ENCODE results near the gene GTF3A. TPM values are rescaled to one million over a fixed set of nuclear protein-coding genes. Genes with fewer than 3 reads are reported as not detected.

Gene GTF3A
- total RNA-seq, 1 donor from 2014 or later = 113 TPM

DNA sequence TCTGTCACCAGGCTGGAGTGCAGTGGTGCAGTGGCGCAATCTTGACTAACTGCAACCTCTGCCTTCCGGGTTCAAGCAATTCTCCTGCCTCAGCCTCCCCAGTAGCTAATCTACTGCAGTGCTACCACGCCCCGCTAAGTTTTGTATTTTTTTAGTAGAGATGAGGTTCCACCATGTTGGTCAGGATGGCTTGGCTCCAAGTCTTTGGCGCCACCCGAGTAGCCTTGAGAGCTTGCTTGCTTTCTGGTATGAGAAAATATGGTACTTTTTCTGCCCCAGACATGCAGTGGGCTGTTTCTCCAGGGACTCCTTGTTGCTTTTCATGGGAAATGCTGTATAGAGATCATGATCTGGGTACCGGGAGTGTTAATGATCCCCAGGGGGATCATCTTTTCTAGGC, 34.5 kb upstream of the GTF3A start:
- DNase-seq (ENCODE audit: low read depth, low spot score) = no peak
- Mint-ChIP-seq H3K9me3 (no peaks in the 10 kb centered on the region), H3K4me3 (no peak overlapping the region), H3K4me1 (peaks cover 13% of the 10 kb centered on the region), H3K27me3 (ENCODE audit: low read depth) (peaks cover 6% of the 10 kb centered on the region), H3K36me3 (ENCODE audit: low read depth) (no peaks in the 10 kb centered on the region), H3K27ac (ENCODE audit: unreplicated experiment) (no peak overlapping the region)
- TF ChIP-seq, protein P1, sequence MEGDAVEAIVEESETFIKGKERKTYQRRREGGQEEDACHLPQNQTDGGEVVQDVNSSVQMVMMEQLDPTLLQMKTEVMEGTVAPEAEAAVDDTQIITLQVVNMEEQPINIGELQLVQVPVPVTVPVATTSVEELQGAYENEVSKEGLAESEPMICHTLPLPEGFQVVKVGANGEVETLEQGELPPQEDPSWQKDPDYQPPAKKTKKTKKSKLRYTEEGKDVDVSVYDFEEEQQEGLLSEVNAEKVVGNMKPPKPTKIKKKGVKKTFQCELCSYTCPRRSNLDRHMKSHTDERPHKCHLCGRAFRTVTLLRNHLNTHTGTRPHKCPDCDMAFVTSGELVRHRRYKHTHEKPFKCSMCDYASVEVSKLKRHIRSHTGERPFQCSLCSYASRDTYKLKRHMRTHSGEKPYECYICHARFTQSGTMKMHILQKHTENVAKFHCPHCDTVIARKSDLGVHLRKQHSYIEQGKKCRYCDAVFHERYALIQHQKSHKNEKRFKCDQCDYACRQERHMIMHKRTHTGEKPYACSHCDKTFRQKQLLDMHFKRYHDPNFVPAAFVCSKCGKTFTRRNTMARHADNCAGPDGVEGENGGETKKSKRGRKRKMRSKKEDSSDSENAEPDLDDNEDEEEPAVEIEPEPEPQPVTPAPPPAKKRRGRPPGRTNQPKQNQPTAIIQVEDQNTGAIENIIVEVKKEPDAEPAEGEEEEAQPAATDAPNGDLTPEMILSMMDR (conservative IDR thresholded peaks at IDR 0.05) = no peak

DNA sequence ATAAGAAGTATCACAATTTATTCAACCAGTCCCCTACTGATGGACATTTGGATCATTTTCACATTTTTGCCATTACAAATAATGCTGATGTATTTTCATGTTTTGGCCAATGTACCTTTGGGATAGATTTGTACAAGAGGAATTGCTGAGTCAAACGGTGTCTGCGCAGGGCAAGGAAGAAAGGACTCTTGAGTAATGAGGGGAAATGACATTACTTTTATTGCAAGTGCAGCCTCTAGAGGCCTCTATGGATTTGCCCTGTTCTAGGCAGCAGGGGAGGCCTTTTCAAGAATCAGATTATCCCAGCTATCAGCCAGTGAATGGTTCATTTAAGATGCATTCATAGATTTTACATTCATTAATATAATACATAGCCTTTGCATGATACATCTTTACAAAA, 32.9 kb upstream of the GTF3A start:
- Mint-ChIP-seq H3K36me3 (ENCODE audit: low read depth) (no peaks in the 10 kb centered on the region), H3K27me3 (ENCODE audit: low read depth) (peaks cover 6% of the 10 kb centered on the region), H3K9me3 (no peaks in the 10 kb centered on the region), H3K27ac (ENCODE audit: unreplicated experiment) (no peak overlapping the region), H3K4me1 (peaks cover 21% of the 10 kb centered on the region), H3K4me3 (no peak overlapping the region)
- no peak for DNase-seq (ENCODE audit: low read depth, low spot score)
- TF ChIP-seq, protein P1 (conservative IDR thresholded peaks at IDR 0.05) = no peak

DNA sequence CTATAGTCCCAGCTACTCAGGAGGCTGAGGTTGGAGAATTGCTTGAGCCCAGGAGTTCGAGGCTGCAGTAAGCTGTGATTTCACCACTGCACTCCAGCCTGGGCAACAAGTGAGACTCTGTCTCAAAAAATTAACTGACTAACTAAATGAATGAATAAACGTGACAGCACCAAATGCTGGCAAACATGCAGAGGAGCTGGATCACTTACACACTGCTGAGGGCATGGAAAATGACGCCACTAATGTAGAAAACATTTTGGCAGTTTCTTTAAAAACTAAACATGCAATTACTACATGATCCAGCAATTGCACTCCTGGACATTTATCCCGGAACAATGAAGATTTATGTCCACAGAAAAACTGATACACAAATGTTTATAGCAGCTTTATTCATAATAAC, 31.3 kb upstream of the GTF3A start:
- Mint-ChIP-seq H3K36me3 (ENCODE audit: low read depth) (no peaks in the 10 kb centered on the region), H3K4me1 (peaks cover 21% of the 10 kb centered on the region), H3K4me3 (no peak overlapping the region), H3K27ac (ENCODE audit: unreplicated experiment) (no peak overlapping the region), H3K9me3 (no peaks in the 10 kb centered on the region), H3K27me3 (ENCODE audit: low read depth) (peaks cover 6% of the 10 kb centered on the region)
- DNase-seq (ENCODE audit: low read depth, low spot score) = no peak
- TF ChIP-seq, protein P1 (conservative IDR thresholded peaks at IDR 0.05) = no peak

DNA sequence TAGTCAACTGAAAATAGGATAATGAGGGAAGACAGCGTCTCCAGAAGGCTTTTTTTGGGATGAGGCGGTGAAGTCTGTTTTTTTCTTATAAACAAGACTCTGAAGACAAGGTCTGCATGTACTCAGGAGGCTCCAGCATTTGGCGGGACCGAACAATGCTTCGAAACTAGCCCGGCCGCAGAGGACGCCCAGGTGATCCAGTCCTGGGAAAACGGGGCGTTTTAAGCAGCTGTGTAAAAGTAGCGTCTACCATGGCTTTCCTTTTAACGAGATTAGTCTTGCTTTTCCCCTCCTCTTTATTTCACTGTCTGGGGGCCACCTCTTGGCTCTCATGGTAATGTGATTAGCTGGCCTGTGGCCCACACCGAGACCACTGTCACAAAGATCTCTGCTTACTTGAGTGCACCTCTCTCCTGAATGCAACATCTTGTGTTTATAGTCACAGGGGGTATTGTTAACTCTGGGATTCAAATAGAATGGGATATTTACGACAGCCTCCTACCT, 29.4 kb upstream of the GTF3A start:
- Mint-ChIP-seq H3K4me3 (no peak overlapping the region), H3K36me3 (ENCODE audit: low read depth) (no peaks in the 10 kb centered on the region)

DNA sequence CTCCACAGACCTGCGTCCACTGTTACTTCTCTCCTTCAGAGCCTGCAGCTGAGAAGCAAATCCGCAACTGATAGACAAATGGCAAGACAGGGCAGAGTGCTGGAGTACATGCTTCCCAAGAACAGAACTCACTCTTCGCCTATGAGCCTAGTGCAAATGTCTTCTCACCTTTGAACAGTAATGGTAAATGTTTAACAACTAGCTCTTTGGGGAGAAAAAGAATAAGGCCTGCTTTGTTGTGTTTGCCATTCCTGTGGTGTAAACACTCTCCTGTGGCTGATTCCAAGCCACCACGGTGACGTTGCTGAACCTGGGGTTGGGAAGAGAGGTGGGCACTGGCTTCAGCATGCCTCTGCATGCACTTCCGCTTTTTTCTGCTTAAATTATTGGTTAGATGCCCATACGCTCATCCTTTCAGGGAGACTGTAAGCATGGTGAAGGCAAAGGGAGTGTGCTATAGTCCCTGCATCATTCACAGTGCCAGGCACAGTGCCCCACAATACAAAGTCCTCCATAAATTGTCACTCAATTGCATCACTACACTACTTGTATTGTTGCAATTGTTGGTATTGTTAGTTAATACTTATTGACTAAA, 28.1 kb upstream of the GTF3A start:
- peaks cover 13% of the 10 kb centered on the region for H3K4me1 Mint-ChIP-seq
- H3K4me3 Mint-ChIP-seq = no peak overlapping the region
- TF ChIP-seq, protein P1 (conservative IDR thresholded peaks at IDR 0.05) = no peak
- no peaks in the 10 kb centered on the region for H3K9me3 Mint-ChIP-seq
- peaks cover 6% of the 10 kb centered on the region for H3K27me3 Mint-ChIP-seq (ENCODE audit: low read depth)
- no peak for DNase-seq (ENCODE audit: low read depth, low spot score)
- no peaks in the 10 kb centered on the region for H3K36me3 Mint-ChIP-seq (ENCODE audit: low read depth)
- H3K27ac Mint-ChIP-seq (ENCODE audit: unreplicated experiment) = no peak overlapping the region

More for the DNA sequence above, 29.4 kb upstream of the GTF3A start:
- DNase-seq (ENCODE audit: low read depth, low spot score) = no peak
- Mint-ChIP-seq H3K27me3 (ENCODE audit: low read depth) (peaks cover 6% of the 10 kb centered on the region), H3K4me1 (peaks cover 19% of the 10 kb centered on the region), H3K9me3 (no peaks in the 10 kb centered on the region), H3K27ac (ENCODE audit: unreplicated experiment) (no peak overlapping the region)
- TF ChIP-seq, protein P1 (conservative IDR thresholded peaks at IDR 0.05) = no peak

Measured in neural crest cell (in vitro differentiated cells).